HL-60 (cell line): ENCODE results near the gene CELA2B.

Experiments
- GABPA ChIP-seq: IDR thresholded peaks from 2 replicates; pipeline ENCODE4 v1.6.1; 2012; ENCODE audit warnings: low read depth
- POLR2AphosphoS5 ChIP-seq: IDR thresholded peaks from 2 replicates; pipeline ENCODE4 v1.6.1; 2012; ENCODE audit warnings: low read depth
- REST ChIP-seq: IDR thresholded peaks from 2 replicates; pipeline ENCODE4 v1.6.1; 2012; ENCODE audit warnings: low read depth; ENCODE audit not compliant: insufficient replicate concordance
- SPI1 ChIP-seq: IDR thresholded peaks from 2 replicates; pipeline ENCODE4 v1.6.1; 2012; ENCODE audit warnings: low read depth, mild to moderate bottlenecking, borderline replicate concordance
- TF ChIP-seq, protein P1 (sequence below): IDR thresholded peaks from one replicate; pipeline ENCODE4 v1.5.1; 2011; ENCODE audit warnings: low read length, control low read depth, inconsistent platforms; ENCODE audit not compliant: insufficient read depth

GRCh38 chr1:15509586-15509985 is 33.7 kb downstream of the CELA2B start:
- TF ChIP-seq POLR2AphosphoS5 (no peak), REST (no peak), GABPA (no peak), SPI1 (no peak)
- TF ChIP-seq, protein P1, sequence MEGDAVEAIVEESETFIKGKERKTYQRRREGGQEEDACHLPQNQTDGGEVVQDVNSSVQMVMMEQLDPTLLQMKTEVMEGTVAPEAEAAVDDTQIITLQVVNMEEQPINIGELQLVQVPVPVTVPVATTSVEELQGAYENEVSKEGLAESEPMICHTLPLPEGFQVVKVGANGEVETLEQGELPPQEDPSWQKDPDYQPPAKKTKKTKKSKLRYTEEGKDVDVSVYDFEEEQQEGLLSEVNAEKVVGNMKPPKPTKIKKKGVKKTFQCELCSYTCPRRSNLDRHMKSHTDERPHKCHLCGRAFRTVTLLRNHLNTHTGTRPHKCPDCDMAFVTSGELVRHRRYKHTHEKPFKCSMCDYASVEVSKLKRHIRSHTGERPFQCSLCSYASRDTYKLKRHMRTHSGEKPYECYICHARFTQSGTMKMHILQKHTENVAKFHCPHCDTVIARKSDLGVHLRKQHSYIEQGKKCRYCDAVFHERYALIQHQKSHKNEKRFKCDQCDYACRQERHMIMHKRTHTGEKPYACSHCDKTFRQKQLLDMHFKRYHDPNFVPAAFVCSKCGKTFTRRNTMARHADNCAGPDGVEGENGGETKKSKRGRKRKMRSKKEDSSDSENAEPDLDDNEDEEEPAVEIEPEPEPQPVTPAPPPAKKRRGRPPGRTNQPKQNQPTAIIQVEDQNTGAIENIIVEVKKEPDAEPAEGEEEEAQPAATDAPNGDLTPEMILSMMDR = no peak
